ENCODE results near the gene PSMD4. TPM values are rescaled to one million over a fixed set of nuclear protein-coding genes. Genes with fewer than 3 reads are reported as not detected.

PSMD4 gene
- total and polyA plus RNA-seq, 2 donors (not counting 3 experiments of a cell fraction or from before 2014, with no cell fraction given), result 181 to 266 TPM

GRCh38 chr1:151289991-151290708 is 35.6 kb downstream of the PSMD4 start:
- no peaks in the 10 kb centered on the region for H3K79me2 ChIP-seq (ENCODE audit: control insufficient read depth, insufficient read depth, low read length)
- no peak for TF ChIP-seq JUN (IDR thresholded peaks at IDR 0.05; ENCODE audit: borderline replicate concordance, insufficient read depth, insufficient read length, low read depth)
- peak; percentile 18 for TF ChIP-seq POLR2A (IDR thresholded peaks at IDR 0.05; ENCODE audit: low read depth, low read length)
- H2AFZ ChIP-seq (ENCODE audit: low read depth, low read length), result no peak overlapping the region
- H3K4me1 ChIP-seq (ENCODE audit: control insufficient read depth, extremely low read depth, insufficient read depth, low read length), result no peaks in the 10 kb centered on the region
- no peak overlapping the region for H3K4me3 ChIP-seq (replicated peaks in 1 of 3; ENCODE audit: insufficient read depth in 1 of 3, low read depth in 1 of 3, low read length in 3 of 3)
- no peaks in the 10 kb centered on the region for H3K27me3 ChIP-seq (ENCODE audit: control insufficient read depth in 2 of 2, insufficient read depth in 2 of 2, low read length in 2 of 2)
- H3K9me3 ChIP-seq (replicated peaks; ENCODE audit: control insufficient read depth, insufficient read depth, low read length), result no peaks in the 10 kb centered on the region
- H3K36me3 ChIP-seq (ENCODE audit: control insufficient read depth in 2 of 2, extremely low read depth in 1 of 2, insufficient read depth in 2 of 2, low read length in 2 of 2), result peaks cover 9 to 74% of the 10 kb centered on the region in 2 experiments
- CTCF ChIA-PET, result interaction anchor here (0.8 to 1.3 kb wide), 2 partner anchors 50 to 51 kb away, joined by 3 read pairs; no protein-coding TSS in a partner anchor
- intact Hi-C loops (cut with micrococcal nuclease) (no loop called here), dilution Hi-C loops (cut with MboI; ENCODE audit: extremely low pct_ligation_motif_present, low sequenced_read_pairs) (no loop called here)
- H4K20me1 ChIP-seq (replicated peaks; ENCODE audit: control insufficient read depth, extremely low read depth, insufficient read depth, low read length), result no peaks in the 10 kb centered on the region
- POLR2A ChIA-PET, result no interaction called here
- no TSS peak for BruUV-seq (replicated peaks)
- H3K9me1 ChIP-seq (replicated peaks; ENCODE audit: control insufficient read depth, extremely low read depth, insufficient read depth, low read length), result no peaks in the 10 kb centered on the region
- no peak overlapping the region for H3K9ac ChIP-seq (replicated peaks; ENCODE audit: extremely low read depth, insufficient read depth, low read length)
- H3K27ac ChIP-seq (ENCODE audit: insufficient read depth, low read depth, low read length), result no peak overlapping the region
- H3K4me2 ChIP-seq (ENCODE audit: insufficient read depth, low read length), result no peak overlapping the region
- FAIRE-seq (no peak), DNase-seq (ENCODE audit: low read depth, low spot score) (no peak)

DNA sequence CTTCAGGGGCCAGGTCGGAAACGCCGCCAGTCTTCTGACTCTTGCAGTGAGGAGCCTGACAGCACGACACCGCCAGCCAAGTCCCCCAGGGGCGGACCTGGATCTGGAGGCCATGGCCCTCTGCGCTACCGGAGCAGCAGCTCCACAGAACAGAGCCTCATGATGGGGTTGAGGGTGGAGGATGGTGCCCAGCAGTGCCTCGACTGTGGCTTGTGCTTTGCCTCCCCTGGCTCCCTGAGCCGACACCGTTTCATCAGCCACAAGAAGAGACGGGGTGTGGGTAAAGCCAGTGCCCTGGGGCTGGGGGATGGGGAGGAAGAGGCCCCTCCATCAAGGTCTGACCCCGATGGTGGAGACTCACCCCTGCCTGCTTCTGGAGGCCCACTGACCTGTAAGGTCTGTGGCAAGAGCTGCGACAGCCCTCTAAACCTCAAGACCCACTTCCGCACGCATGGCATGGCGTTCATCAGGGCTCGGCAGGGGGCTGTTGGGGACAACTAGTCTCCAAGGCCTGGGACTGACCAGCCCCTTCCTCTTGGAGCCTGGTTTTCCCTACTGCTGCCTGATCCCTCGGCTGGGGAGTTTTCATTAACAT is 36.3 kb downstream of the PSMD4 start:
- no peak overlapping the region for H3K4me2 ChIP-seq (ENCODE audit: insufficient read depth, low read length)
- no peaks in the 10 kb centered on the region for H3K79me2 ChIP-seq (ENCODE audit: control insufficient read depth, insufficient read depth, low read length)
- dilution Hi-C loops (cut with MboI; ENCODE audit: extremely low pct_ligation_motif_present, low sequenced_read_pairs) (no loop called here), intact Hi-C loops (cut with micrococcal nuclease) (no loop called here)
- peaks cover 11 to 77% of the 10 kb centered on the region in 2 experiments for H3K36me3 ChIP-seq (ENCODE audit: control insufficient read depth in 2 of 2, extremely low read depth in 1 of 2, insufficient read depth in 2 of 2, low read length in 2 of 2)
- no TSS peak for BruUV-seq (replicated peaks)
- no peak overlapping the region for H2AFZ ChIP-seq (ENCODE audit: low read depth, low read length)
- H4K20me1 ChIP-seq (replicated peaks; ENCODE audit: control insufficient read depth, extremely low read depth, insufficient read depth, low read length), result no peaks in the 10 kb centered on the region
- no peak overlapping the region for H3K27ac ChIP-seq (ENCODE audit: insufficient read depth, low read depth, low read length)
- no peaks in the 10 kb centered on the region for H3K27me3 ChIP-seq (ENCODE audit: control insufficient read depth in 2 of 2, insufficient read depth in 2 of 2, low read length in 2 of 2)
- no peaks in the 10 kb centered on the region for H3K9me1 ChIP-seq (replicated peaks; ENCODE audit: control insufficient read depth, extremely low read depth, insufficient read depth, low read length)
- TF ChIP-seq EZH2 (IDR thresholded peaks at IDR 0.05; ENCODE audit: borderline replicate concordance, low read depth, low read length, severe bottlenecking), result no peak
- peak; percentile 19 for TF ChIP-seq POLR2AphosphoS5 (IDR thresholded peaks at IDR 0.05; ENCODE audit: insufficient read depth, low read depth, low read length)
- no peak overlapping the region for H3K9ac ChIP-seq (replicated peaks; ENCODE audit: extremely low read depth, insufficient read depth, low read length)
- H3K9me3 ChIP-seq (replicated peaks; ENCODE audit: control insufficient read depth, insufficient read depth, low read length), result no peaks in the 10 kb centered on the region
- no peak for DNase-seq (ENCODE audit: low read depth, low spot score)
- FAIRE-seq, result no peak
- POLR2A ChIA-PET, result no interaction called here
- CTCF ChIA-PET, result interaction anchor here (1.3 kb wide), 1 partner anchor 50 kb away, joined by 3 read pairs; no protein-coding TSS in a partner anchor
- no peak overlapping the region for H3K4me3 ChIP-seq (replicated peaks in 1 of 3; ENCODE audit: insufficient read depth in 1 of 3, low read depth in 1 of 3, low read length in 3 of 3)
- no peaks in the 10 kb centered on the region for H3K4me1 ChIP-seq (ENCODE audit: control insufficient read depth, extremely low read depth, insufficient read depth, low read length)

Measured in endothelial cell of umbilical vein (primary cell).